Stimulated activated naive B cell treated with anti-CD40 and anti-IgM and Interleukin-4, amounts not matched to agents 10 μg/mL and 1 μg/mL and 100 μg/mL, for 72 hours (primary cell): ENCODE measurements around the gene ASH1L.
"Not testable (repeated sequence)": the region's sequence is repeated elsewhere in the genome, so short reads cannot be mapped to it uniquely, and the experiment has no call there.

Experiments
- ATAC-seq, 2 donors: fragments of 150-1000 bp; cut with Tn5 transposase; replicated peaks; 2 replicates each; pipeline ENCODE4 v1.10.0; 2021; ENCODE audit warnings: moderate library complexity in 1 of 2
- DNase-seq: peaks from one replicate; pipeline ENCODE4 v3.0.0; 2021
- H3K27ac Mint-ChIP-seq: one replicate; pipeline ENCODE4 v1.8.0; 2022; ENCODE audit warnings: mild to moderate bottlenecking, mixed read lengths
- H3K27me3 Mint-ChIP-seq, 2 donors: one replicate each; pipeline ENCODE4 v1.8.0; 2022; ENCODE audit warnings: mixed read lengths in 2 of 2
- H3K36me3 Mint-ChIP-seq, 2 donors: one replicate each; pipeline ENCODE4 v1.8.0; 2022; ENCODE audit warnings: mixed read lengths in 2 of 2, mild to moderate bottlenecking in 1 of 2
- H3K4me1 Mint-ChIP-seq, 2 donors: one replicate each; pipeline ENCODE4 v1.8.0; 2022; ENCODE audit warnings: mixed read lengths in 2 of 2, mild to moderate bottlenecking in 1 of 2
- H3K4me3 Mint-ChIP-seq, 2 donors: one replicate each; pipeline ENCODE4 v1.8.0; 2022; ENCODE audit warnings: mild to moderate bottlenecking in 2 of 2, mixed read lengths in 2 of 2, moderate library complexity in 1 of 2
- H3K9me3 Mint-ChIP-seq, 2 donors: one replicate each; pipeline ENCODE4 v1.8.0; 2022; ENCODE audit warnings: mixed read lengths in 2 of 2, mild to moderate bottlenecking in 1 of 2

Gene ASH1L

GRCh38 chr1:155466996-155467395 is 95.6 kb downstream of the ASH1L start:
- peaks cover 18 to 36% of the 10 kb centered on the region in 2 donors for H3K36me3 Mint-ChIP-seq
- peaks cover 2 to 3% of the 10 kb centered on the region in 2 donors for H3K9me3 Mint-ChIP-seq
- DNase-seq (no peak), ATAC-seq (no peak)
- no peaks in the 10 kb centered on the region for H3K27me3 Mint-ChIP-seq
- peak overlapping the region; percentile 63 for H3K27ac Mint-ChIP-seq
- no peak overlapping the region for H3K4me3 Mint-ChIP-seq
- peaks cover 22 to 35% of the 10 kb centered on the region in 2 donors for H3K4me1 Mint-ChIP-seq

GRCh38 chr1:155466617-155466972 is 96.0 kb downstream of the ASH1L start:
- Mint-ChIP-seq H3K4me3 (no peak overlapping the region), H3K36me3 (peaks cover 14 to 32% of the 10 kb centered on the region in 2 donors), H3K27me3 (no peaks in the 10 kb centered on the region), H3K27ac (peak overlapping the region; percentile 75), H3K9me3 (peaks cover 1 to 2% of the 10 kb centered on the region in 2 donors), H3K4me1 (peaks cover 22 to 35% of the 10 kb centered on the region in 2 donors)
- no peak for DNase-seq
- ATAC-seq = peak; percentile 23 to 39

GRCh38 chr1:155463865-155464650 is 98.5 kb downstream of the ASH1L start:
- peaks cover 14 to 22% of the 10 kb centered on the region in 2 donors for H3K36me3 Mint-ChIP-seq
- peak overlapping the region in 1 of 2 donors; percentile 32 for H3K4me3 Mint-ChIP-seq
- peak overlapping the region; percentile 80 for H3K27ac Mint-ChIP-seq
- H3K27me3 Mint-ChIP-seq = no peaks in the 10 kb centered on the region
- DNase-seq (peak; percentile 28), ATAC-seq (peak; percentile 87 to 91)
- H3K9me3 Mint-ChIP-seq = no peaks in the 10 kb centered on the region
- H3K4me1 Mint-ChIP-seq = peaks cover 17 to 31% of the 10 kb centered on the region in 2 donors

DNA sequence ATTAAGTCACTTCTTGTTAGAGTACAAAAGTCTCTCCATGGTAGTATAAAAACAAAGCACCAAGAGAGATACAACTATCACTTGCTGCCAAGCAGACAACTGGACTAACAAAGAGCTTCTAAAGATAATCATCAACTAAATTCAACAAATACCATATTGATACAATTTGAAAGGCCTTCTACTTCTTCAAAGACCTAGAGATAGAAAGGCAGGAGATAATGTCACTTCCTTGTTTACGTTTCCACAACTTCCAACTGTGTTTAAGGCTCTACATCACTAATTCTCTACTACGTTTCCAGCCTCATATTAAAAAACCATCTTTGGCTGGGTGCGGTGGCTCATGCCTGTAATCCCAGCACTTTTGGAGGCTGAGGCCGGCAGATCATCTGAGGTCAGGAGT is 104.5 kb downstream of the ASH1L start:
- no peaks in the 10 kb centered on the region for H3K27me3 Mint-ChIP-seq
- H3K9me3 Mint-ChIP-seq = no peaks in the 10 kb centered on the region
- H3K27ac Mint-ChIP-seq = no peak overlapping the region
- DNase-seq (no peak), ATAC-seq (no peak)
- H3K4me1 Mint-ChIP-seq = peaks cover 12 to 13% of the 10 kb centered on the region in 2 donors
- peaks cover 19 to 36% of the 10 kb centered on the region in 2 donors for H3K36me3 Mint-ChIP-seq
- H3K4me3 Mint-ChIP-seq = no peak overlapping the region

GRCh38 chr1:155457266-155457665 is 105.3 kb downstream of the ASH1L start:
- peaks cover 8 to 13% of the 10 kb centered on the region in 2 donors for H3K4me1 Mint-ChIP-seq
- H3K27ac Mint-ChIP-seq = no peak overlapping the region
- ATAC-seq = no peak
- no peak overlapping the region for H3K4me3 Mint-ChIP-seq
- H3K9me3 Mint-ChIP-seq = no peaks in the 10 kb centered on the region
- DNase-seq = no peak
- peaks cover 18 to 32% of the 10 kb centered on the region in 2 donors for H3K36me3 Mint-ChIP-seq
- H3K27me3 Mint-ChIP-seq = no peaks in the 10 kb centered on the region

DNA sequence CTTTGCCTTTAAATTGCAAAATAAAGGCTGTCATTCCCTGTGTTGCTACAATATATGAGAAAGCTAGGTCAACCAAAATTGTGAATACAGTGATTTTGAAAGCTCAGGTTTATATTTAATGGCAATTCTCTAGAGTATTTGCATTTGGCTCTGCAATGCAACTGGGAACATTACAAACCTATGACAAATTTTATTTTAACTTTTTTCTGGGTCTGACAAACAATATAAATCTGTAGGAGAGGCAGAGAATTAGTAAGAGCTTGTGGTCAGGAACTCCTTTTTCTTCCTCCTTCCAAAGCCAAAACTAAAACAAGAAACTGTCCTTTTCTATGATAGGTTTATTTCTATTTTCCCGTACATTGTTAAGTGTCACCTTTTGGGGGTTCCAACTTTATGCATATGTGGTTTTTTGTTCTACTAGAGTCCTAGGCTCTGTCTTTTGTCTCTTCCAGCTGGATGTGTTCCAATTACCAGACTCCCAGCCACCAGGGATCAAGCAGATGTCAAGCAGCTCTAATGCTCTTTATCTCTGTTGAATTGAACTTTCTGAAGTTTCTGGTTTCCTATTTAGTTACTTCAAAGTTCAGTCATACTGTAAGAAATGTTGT is 106.9 kb downstream of the ASH1L start:
- Mint-ChIP-seq H3K36me3 (peaks cover 17 to 28% of the 10 kb centered on the region in 2 donors), H3K27ac (no peak overlapping the region), H3K4me3 (no peak overlapping the region), H3K9me3 (no peaks in the 10 kb centered on the region), H3K4me1 (peaks cover 7 to 9% of the 10 kb centered on the region in 2 donors), H3K27me3 (no peaks in the 10 kb centered on the region)
- no peak for ATAC-seq
- no peak for DNase-seq

- no peak overlapping the region for H3K27ac Mint-ChIP-seq
- peaks cover 22 to 39% of the 10 kb centered on the region in 2 donors for H3K36me3 Mint-ChIP-seq
- peaks cover 7 to 9% of the 10 kb centered on the region in 2 donors for H3K4me1 Mint-ChIP-seq
- H3K9me3 Mint-ChIP-seq = no peaks in the 10 kb centered on the region
- no peak for DNase-seq
- no peak for ATAC-seq
- H3K4me3 Mint-ChIP-seq = no peak overlapping the region
- H3K27me3 Mint-ChIP-seq = no peaks in the 10 kb centered on the region
Measured at GRCh38 chr1:155454096-155454495, 108.5 kb downstream of the ASH1L start.

GRCh38 chr1:155453141-155453540 is 109.5 kb downstream of the ASH1L start:
- no peak overlapping the region for H3K4me3 Mint-ChIP-seq
- H3K27ac Mint-ChIP-seq = no peak overlapping the region

GRCh38 chr1:155451199-155451598 is 111.4 kb downstream of the ASH1L start:
- ATAC-seq = no peak
- Mint-ChIP-seq H3K9me3 (no peaks in the 10 kb centered on the region), H3K4me3 (no peak overlapping the region), H3K36me3 (peaks cover 28 to 37% of the 10 kb centered on the region in 2 donors), H3K4me1 (peaks cover 4% of the 10 kb centered on the region in 2 donors), H3K27ac (no peak overlapping the region), H3K27me3 (no peaks in the 10 kb centered on the region)
- no peak for DNase-seq

More at GRCh38 chr1:155453141-155453540, 109.5 kb downstream of the ASH1L start:
- Mint-ChIP-seq H3K27me3 (no peaks in the 10 kb centered on the region), H3K9me3 (no peaks in the 10 kb centered on the region), H3K36me3 (peaks cover 27 to 39% of the 10 kb centered on the region in 2 donors), H3K4me1 (peaks cover 8 to 9% of the 10 kb centered on the region in 2 donors)
- ATAC-seq (no peak), DNase-seq (no peak)

DNA sequence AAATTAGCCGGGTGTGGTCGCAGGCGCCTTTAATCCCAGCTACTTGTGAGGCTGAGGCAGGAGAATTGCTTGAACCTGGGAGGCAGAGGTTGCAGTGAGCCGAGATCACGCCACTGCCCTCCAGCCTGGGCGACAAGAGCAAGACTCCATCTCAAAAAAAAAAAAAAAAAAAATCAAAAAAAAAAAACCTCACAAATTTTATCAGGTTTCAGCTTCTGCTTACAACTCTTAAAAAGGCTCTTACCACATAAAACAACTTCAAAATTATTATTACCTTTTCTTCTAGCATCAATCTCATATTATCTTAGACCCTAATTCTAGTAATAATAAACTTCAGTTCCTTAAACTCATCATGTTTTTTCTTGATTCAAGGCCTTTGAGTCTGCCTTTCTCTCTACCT is 120.2 kb downstream of the ASH1L start:
- H3K4me1 Mint-ChIP-seq, H3K9me3 Mint-ChIP-seq, H3K27me3 Mint-ChIP-seq, H3K4me3 Mint-ChIP-seq, ATAC-seq, DNase-seq: not testable (repeated sequence)
- peaks cover 15 to 26% of the 10 kb centered on the region in 2 donors for H3K36me3 Mint-ChIP-seq
- peak overlapping the region; percentile 69 for H3K27ac Mint-ChIP-seq

DNA sequence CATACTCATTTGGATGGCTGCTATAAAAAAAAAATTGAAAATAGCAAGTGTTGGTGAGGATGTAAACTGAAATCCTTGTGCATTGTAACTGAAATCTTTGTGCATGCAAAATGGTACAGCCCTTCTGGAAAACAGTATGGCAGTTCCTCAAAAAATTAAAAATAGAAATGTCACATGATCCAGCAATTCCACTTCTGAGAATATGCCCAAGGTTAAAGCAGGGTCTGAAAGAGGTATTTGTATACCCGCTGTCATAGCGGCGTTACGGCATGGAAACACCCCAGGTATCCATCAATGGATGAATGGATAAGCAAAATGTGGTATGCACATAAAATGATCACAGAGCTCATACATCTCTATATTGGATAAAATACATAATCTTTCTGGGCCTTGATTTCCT is 125.2 kb downstream of the ASH1L start:
- Mint-ChIP-seq H3K4me1 (peaks cover 4 to 6% of the 10 kb centered on the region in 2 donors), H3K4me3 (no peak overlapping the region), H3K27me3 (no peaks in the 10 kb centered on the region), H3K27ac (peak overlapping the region; percentile 75), H3K36me3 (peaks cover 19 to 39% of the 10 kb centered on the region in 2 donors), H3K9me3 (peaks cover 0 to 1% of the 10 kb centered on the region in 2 donors)
- no peak for DNase-seq
- ATAC-seq = no peak

GRCh38 chr1:155433831-155434389 is 128.7 kb downstream of the ASH1L start:
- H3K27me3 Mint-ChIP-seq, DNase-seq, H3K9me3 Mint-ChIP-seq, H3K4me1 Mint-ChIP-seq, H3K27ac Mint-ChIP-seq, ATAC-seq, H3K4me3 Mint-ChIP-seq: not testable (repeated sequence)
- peaks cover 25 to 49% of the 10 kb centered on the region in 2 donors for H3K36me3 Mint-ChIP-seq

DNA sequence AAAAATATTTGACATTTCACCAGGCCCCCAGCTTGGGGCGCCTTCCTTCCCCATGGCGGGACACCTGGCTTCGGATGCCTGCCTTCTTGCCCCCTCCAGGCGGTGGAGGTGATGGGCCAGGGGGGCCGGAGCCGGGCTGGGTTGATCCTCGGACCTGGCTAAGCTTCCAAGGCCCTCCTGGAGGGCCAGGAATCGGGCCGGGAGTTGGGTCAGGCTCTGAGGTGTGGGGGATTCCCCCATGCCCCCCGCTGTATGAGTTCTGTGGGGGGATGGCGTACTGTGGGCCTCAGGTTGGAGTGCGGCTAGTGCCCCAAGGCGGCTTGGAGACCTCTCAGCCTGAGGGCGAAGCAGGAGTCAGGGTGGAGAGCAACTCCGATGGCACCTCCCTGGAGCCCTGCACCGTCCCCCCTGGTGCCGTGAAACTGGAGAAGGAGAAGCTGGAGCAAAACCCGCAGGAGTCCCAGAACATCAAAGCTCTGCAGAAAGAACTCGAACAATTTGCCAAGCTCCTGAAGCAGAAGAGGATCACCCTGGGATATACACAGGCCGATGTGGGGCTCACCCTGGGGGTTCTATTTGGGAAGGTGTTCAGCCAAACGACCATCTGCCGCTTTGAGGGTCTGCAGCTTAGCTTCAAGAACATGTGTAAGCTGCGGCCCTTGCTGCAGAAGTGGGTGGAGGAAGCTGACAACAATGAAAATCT is 129.3 kb downstream of the ASH1L start:
- H3K36me3 Mint-ChIP-seq = peaks cover 19 to 45% of the 10 kb centered on the region in 2 donors
- not testable (repeated sequence) for H3K9me3 Mint-ChIP-seq, ATAC-seq, H3K27ac Mint-ChIP-seq, DNase-seq, H3K4me1 Mint-ChIP-seq, H3K4me3 Mint-ChIP-seq, H3K27me3 Mint-ChIP-seq

DNA sequence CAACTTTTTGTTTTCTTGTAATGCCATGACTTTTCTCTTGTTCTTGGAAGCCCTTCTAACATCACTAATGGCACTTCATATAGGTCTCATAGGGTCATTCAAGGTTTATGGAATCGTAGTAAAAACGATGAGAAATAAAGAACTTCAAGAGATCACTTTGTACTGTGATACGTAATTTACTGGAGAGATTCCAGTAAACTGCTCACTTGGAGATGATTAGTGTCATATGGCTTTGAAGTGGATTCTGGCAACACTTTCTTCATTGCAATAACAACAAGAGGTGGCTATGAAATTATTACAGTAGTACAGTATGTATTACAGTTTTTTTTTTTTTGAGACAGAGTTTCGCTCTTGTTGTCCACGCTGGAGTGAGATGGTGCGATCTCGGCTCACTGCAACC is 138.5 kb downstream of the ASH1L start:
- Mint-ChIP-seq H3K4me1 (no peaks in the 10 kb centered on the region), H3K9me3 (no peaks in the 10 kb centered on the region), H3K27me3 (no peaks in the 10 kb centered on the region), H3K27ac (peak overlapping the region; percentile 31), H3K36me3 (peaks cover 8 to 23% of the 10 kb centered on the region in 2 donors), H3K4me3 (no peak overlapping the region)
- DNase-seq (no peak), ATAC-seq (no peak)
